Adrenal gland (tissue), 5 donors: ENCODE data around the gene LYPD1.
A peak's percentile ranks its signal among the peaks of the same experiment; 100 is the strongest.

Experiments
- POLR2A ChIP-seq, 2 donors: fragments of 450-650 bp; IDR thresholded peaks; one replicate each; pipeline ENCODE4 v1.6.1; 2017; ENCODE audit warnings: antibody characterized with exemption in 2 of 2, mild to moderate bottlenecking in 2 of 2, moderate library complexity in 1 of 2
- TF ChIP-seq, protein P1 (sequence below), 6 experiments: fragments of 450-650 bp in 4 of 6; fragments of 200-600 bp in 2 of 6; sonication (generic) in 1 of 6; IDR thresholded peaks; 1 replicate in 5 of 6; 2 replicates in 1 of 6; pipeline versions ENCODE4 v1.5.1 to v1.8.0; 2016 to 2021; ENCODE audit warnings: antibody characterized with exemption in 6 of 6, mild to moderate bottlenecking in 2 of 6, moderate library complexity in 1 of 6
- donor health status: DM: no; HTN: no; CAD: no.

- TF ChIP-seq, protein P1, sequence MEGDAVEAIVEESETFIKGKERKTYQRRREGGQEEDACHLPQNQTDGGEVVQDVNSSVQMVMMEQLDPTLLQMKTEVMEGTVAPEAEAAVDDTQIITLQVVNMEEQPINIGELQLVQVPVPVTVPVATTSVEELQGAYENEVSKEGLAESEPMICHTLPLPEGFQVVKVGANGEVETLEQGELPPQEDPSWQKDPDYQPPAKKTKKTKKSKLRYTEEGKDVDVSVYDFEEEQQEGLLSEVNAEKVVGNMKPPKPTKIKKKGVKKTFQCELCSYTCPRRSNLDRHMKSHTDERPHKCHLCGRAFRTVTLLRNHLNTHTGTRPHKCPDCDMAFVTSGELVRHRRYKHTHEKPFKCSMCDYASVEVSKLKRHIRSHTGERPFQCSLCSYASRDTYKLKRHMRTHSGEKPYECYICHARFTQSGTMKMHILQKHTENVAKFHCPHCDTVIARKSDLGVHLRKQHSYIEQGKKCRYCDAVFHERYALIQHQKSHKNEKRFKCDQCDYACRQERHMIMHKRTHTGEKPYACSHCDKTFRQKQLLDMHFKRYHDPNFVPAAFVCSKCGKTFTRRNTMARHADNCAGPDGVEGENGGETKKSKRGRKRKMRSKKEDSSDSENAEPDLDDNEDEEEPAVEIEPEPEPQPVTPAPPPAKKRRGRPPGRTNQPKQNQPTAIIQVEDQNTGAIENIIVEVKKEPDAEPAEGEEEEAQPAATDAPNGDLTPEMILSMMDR (IDR thresholded peaks at IDR 0.05): peak in 4 of 6 experiments; percentile 9 to 68 (median 42)
- no peak for TF ChIP-seq POLR2A (IDR thresholded peaks at IDR 0.05)
Measured at GRCh38 chr2:132651115-132652045, 18.6 kb downstream of the LYPD1 start.
